Trophoblast cell (in vitro differentiated cells and primary cell): ENCODE results near the gene ADGRB3.

Experiments used
- DNase-seq, 2 donors: peaks; one replicate each; pipeline ENCODE4 v3.0.0-alpha.2; 2016
- H2AFZ ChIP-seq: 2 replicates; pipeline ENCODE4 v1.6.1; 2013; ENCODE audit warnings: low read length, moderate library complexity, mild to moderate bottlenecking; ENCODE audit not compliant: insufficient read depth, poor library complexity
- H2AK5ac ChIP-seq: 2 replicates; pipeline ENCODE4 v1.6.1; 2013; ENCODE audit warnings: mild to moderate bottlenecking, low read length
- H2BK120ac ChIP-seq: 2 replicates; pipeline ENCODE4 v1.6.1; 2013; ENCODE audit warnings: low read length, mild to moderate bottlenecking, moderate library complexity; ENCODE audit not compliant: insufficient read depth, poor library complexity
- H2BK12ac ChIP-seq: 2 replicates; pipeline ENCODE4 v1.6.1; 2013; ENCODE audit warnings: mild to moderate bottlenecking, low read length, moderate library complexity
- H2BK5ac ChIP-seq: 2 replicates; pipeline ENCODE4 v1.6.1; 2013; ENCODE audit warnings: low read length, low read depth, moderate library complexity, mild to moderate bottlenecking; ENCODE audit not compliant: poor library complexity
- H3K14ac ChIP-seq: 2 replicates; pipeline ENCODE4 v1.6.1; 2013; ENCODE audit warnings: mild to moderate bottlenecking, low read length
- H3K18ac ChIP-seq: 2 replicates; pipeline ENCODE4 v1.6.1; 2013; ENCODE audit warnings: mild to moderate bottlenecking, low read length
- H3K23ac ChIP-seq: 2 replicates; pipeline ENCODE4 v1.6.1; 2013; ENCODE audit warnings: low read length
- H3K27ac ChIP-seq: 2 replicates; pipeline ENCODE4 v1.5.1; 2013; ENCODE audit warnings: low read depth, mild to moderate bottlenecking, inconsistent platforms, low read length, moderate library complexity
- H3K27me3 ChIP-seq: 2 replicates; pipeline ENCODE4 v1.6.1; 2013; ENCODE audit warnings: inconsistent platforms, mild to moderate bottlenecking, low read length, moderate library complexity; ENCODE audit not compliant: insufficient read depth
- H3K36me3 ChIP-seq, 2 experiments: 1 replicate in 1 of 2; 2 replicates in 1 of 2; pipeline ENCODE4 v1.6.1; 2013; ENCODE audit warnings: low read length in 2 of 2, mild to moderate bottlenecking in 2 of 2, moderate library complexity in 1 of 2; ENCODE audit not compliant: insufficient read depth in 2 of 2, control insufficient read depth in 1 of 2
- H3K4ac ChIP-seq: 2 replicates; pipeline ENCODE4 v1.6.1; 2013; ENCODE audit warnings: low read depth, mild to moderate bottlenecking, low read length, moderate library complexity
- H3K4me1 ChIP-seq, 2 experiments: 1 replicate in 1 of 2; 2 replicates in 1 of 2; pipeline ENCODE4 v1.6.1; 2013; ENCODE audit warnings: low read length in 2 of 2, mild to moderate bottlenecking in 2 of 2, moderate library complexity in 1 of 2; ENCODE audit not compliant: insufficient read depth in 2 of 2, control insufficient read depth in 1 of 2
- H3K4me2 ChIP-seq: 2 replicates; pipeline ENCODE4 v1.6.1; 2013; ENCODE audit warnings: inconsistent platforms, mild to moderate bottlenecking, low read length, moderate library complexity
- H3K4me3 ChIP-seq: 2 replicates; pipeline ENCODE4 v1.5.1; 2013; ENCODE audit warnings: mild to moderate bottlenecking, low read depth, low read length, inconsistent platforms
- H3K79me1 ChIP-seq: one replicate; pipeline ENCODE4 v1.6.1; 2013; ENCODE audit warnings: low read length
- H3K79me2 ChIP-seq: 2 replicates; pipeline ENCODE4 v1.6.1; 2013; ENCODE audit warnings: low read length, mild to moderate bottlenecking; ENCODE audit not compliant: control insufficient read depth, insufficient read depth, poor library complexity
- H3K9ac ChIP-seq: 2 replicates; pipeline ENCODE4 v1.6.1; 2013; ENCODE audit warnings: mild to moderate bottlenecking, low read length
- H3K9me3 ChIP-seq: 2 replicates; pipeline ENCODE4 v1.6.1; 2013; ENCODE audit warnings: low read depth, mild to moderate bottlenecking, control low read depth, inconsistent platforms, low read length; ENCODE audit not compliant: insufficient read depth
- H4K12ac ChIP-seq: 2 replicates; pipeline ENCODE4 v1.6.1; 2013; ENCODE audit warnings: low read depth, mild to moderate bottlenecking, low read length, moderate library complexity
- H4K8ac ChIP-seq: 2 replicates; pipeline ENCODE4 v1.6.1; 2013; ENCODE audit warnings: low read depth, mild to moderate bottlenecking, low read length, moderate library complexity
- H4K91ac ChIP-seq: one replicate; pipeline ENCODE4 v1.6.1; 2013; ENCODE audit warnings: low read depth, mild to moderate bottlenecking, low read length, moderate library complexity
- WGBS: extraction: QIAGEN DNeasy Blood & Tissue Kit; methylation state at CpG from one replicate; pipeline ENCODE4 v1.1.7; 2013; ENCODE audit warnings: missing lambda C conversion rate; ENCODE audit not compliant: insufficient read length, insufficient coverage; ENCODE audit errors: extremely low coverage; 5-methylcytosine and 5-hydroxymethylcytosine counted together

Gene ADGRB3

GRCh38 chr6:69311888-69312287, 676.8 kb downstream of the ADGRB3 start:
- H2BK12ac ChIP-seq = no peak overlapping the region
- no peak overlapping the region for H3K4ac ChIP-seq
- H2AK5ac ChIP-seq = no peak overlapping the region
- H3K27ac ChIP-seq = no peak overlapping the region
- no peak overlapping the region for H3K4me3 ChIP-seq
- no peaks in the 10 kb centered on the region for H3K27me3 ChIP-seq
- no peak overlapping the region for H4K91ac ChIP-seq
- no peak overlapping the region for H3K4me2 ChIP-seq
- no peak overlapping the region for H3K18ac ChIP-seq
- H3K14ac ChIP-seq = no peak overlapping the region
- no peaks in the 10 kb centered on the region for H3K9me3 ChIP-seq
- no peaks in the 10 kb centered on the region for H3K4me1 ChIP-seq
- no CpG with 5 or more reads among the region's 1 CpG for WGBS
- no peak overlapping the region for H4K8ac ChIP-seq
- no peaks in the 10 kb centered on the region for H3K79me2 ChIP-seq
- no peaks in the 10 kb centered on the region for H3K79me1 ChIP-seq
- H2BK5ac ChIP-seq = no peak overlapping the region
- H3K9ac ChIP-seq = no peak overlapping the region
- H3K23ac ChIP-seq = no peak overlapping the region
- no peak overlapping the region for H2BK120ac ChIP-seq
- no peak for DNase-seq
- no peak overlapping the region for H4K12ac ChIP-seq
- no peak overlapping the region for H2AFZ ChIP-seq
- H3K36me3 ChIP-seq = no peaks in the 10 kb centered on the region

DNA sequence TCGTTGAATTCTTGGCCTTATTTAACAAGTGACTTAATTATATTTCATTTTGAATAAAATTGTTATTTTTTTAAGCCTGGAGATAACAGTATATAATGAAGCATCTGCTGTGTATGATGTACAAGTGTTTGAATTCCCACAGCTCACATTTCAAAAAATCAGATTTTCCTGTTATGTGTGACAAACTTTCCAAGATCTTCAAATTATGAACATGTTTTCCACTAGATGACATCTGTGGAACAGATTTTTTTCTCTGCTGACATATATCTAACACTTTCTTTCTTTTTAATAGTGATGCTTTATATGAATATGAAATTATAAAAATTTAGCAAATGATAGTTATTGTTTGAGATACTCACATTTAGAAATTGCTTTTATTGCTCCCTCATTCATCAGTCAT, 678.9 kb downstream of the ADGRB3 start:
- no peak overlapping the region for H2AFZ ChIP-seq
- H2BK120ac ChIP-seq = no peak overlapping the region
- H3K4me2 ChIP-seq = no peak overlapping the region
- H3K14ac ChIP-seq = no peak overlapping the region
- WGBS = no CpG with 5 or more reads among the region's 1 CpG
- H3K4me1 ChIP-seq = no peaks in the 10 kb centered on the region
- no peaks in the 10 kb centered on the region for H3K9me3 ChIP-seq
- no peak overlapping the region for H2BK12ac ChIP-seq
- H3K9ac ChIP-seq = no peak overlapping the region
- H4K8ac ChIP-seq = no peak overlapping the region
- no peaks in the 10 kb centered on the region for H3K79me2 ChIP-seq
- H3K36me3 ChIP-seq = no peaks in the 10 kb centered on the region
- H3K4ac ChIP-seq = no peak overlapping the region
- H3K18ac ChIP-seq = no peak overlapping the region
- H3K27ac ChIP-seq = no peak overlapping the region
- H2AK5ac ChIP-seq = no peak overlapping the region
- no peak overlapping the region for H4K12ac ChIP-seq
- H4K91ac ChIP-seq = no peak overlapping the region
- no peak overlapping the region for H2BK5ac ChIP-seq
- no peaks in the 10 kb centered on the region for H3K79me1 ChIP-seq
- H3K4me3 ChIP-seq = no peak overlapping the region
- no peak overlapping the region for H3K23ac ChIP-seq
- no peak for DNase-seq
- H3K27me3 ChIP-seq = no peaks in the 10 kb centered on the region

GRCh38 chr6:69314531-69314930, 679.4 kb downstream of the ADGRB3 start:
- Histone ChIP-seq H2BK120ac (no peak overlapping the region), H3K27me3 (no peaks in the 10 kb centered on the region), H3K18ac (no peak overlapping the region), H3K4ac (no peak overlapping the region), H3K23ac (no peak overlapping the region), H3K9ac (no peak overlapping the region), H3K14ac (no peak overlapping the region), H3K79me1 (no peaks in the 10 kb centered on the region), H3K79me2 (no peaks in the 10 kb centered on the region), H2AK5ac (no peak overlapping the region), H3K9me3 (no peaks in the 10 kb centered on the region), H4K12ac (no peak overlapping the region), H3K4me1 (no peaks in the 10 kb centered on the region), H2BK5ac (no peak overlapping the region), H2AFZ (no peak overlapping the region), H3K4me2 (no peak overlapping the region), H4K8ac (no peak overlapping the region), H2BK12ac (no peak overlapping the region), H3K4me3 (no peak overlapping the region), H4K91ac (no peak overlapping the region), H3K27ac (no peak overlapping the region), H3K36me3 (no peaks in the 10 kb centered on the region)
- DNase-seq = no peak

GRCh38 chr6:69331886-69332285, 696.8 kb downstream of the ADGRB3 start:
- no CpG with 5 or more reads among the region's 2 CpGs for WGBS

More at GRCh38 chr6:69331886-69332285, 696.8 kb downstream of the ADGRB3 start:
- Histone ChIP-seq H2BK120ac (no peak overlapping the region), H3K4me3 (no peak overlapping the region), H3K4me1 (no peaks in the 10 kb centered on the region), H3K27me3 (no peaks in the 10 kb centered on the region), H3K79me2 (no peaks in the 10 kb centered on the region), H3K79me1 (no peaks in the 10 kb centered on the region), H4K91ac (no peak overlapping the region), H2AK5ac (no peak overlapping the region), H3K27ac (no peak overlapping the region), H3K9ac (no peak overlapping the region), H2BK5ac (no peak overlapping the region), H3K36me3 (no peaks in the 10 kb centered on the region), H3K14ac (no peak overlapping the region), H3K23ac (no peak overlapping the region), H2BK12ac (no peak overlapping the region), H3K4me2 (no peak overlapping the region), H3K4ac (no peak overlapping the region), H3K9me3 (no peaks in the 10 kb centered on the region), H2AFZ (no peak overlapping the region), H3K18ac (no peak overlapping the region), H4K8ac (no peak overlapping the region), H4K12ac (no peak overlapping the region)
- DNase-seq = no peak
